Keratinocyte (primary cell): ENCODE results near the gene VPS13C. TPM values are rescaled to one million over a fixed set of nuclear protein-coding genes. Genes with fewer than 3 reads are reported as not detected.

ENCODE experiments used
- DNase-seq: peaks from one replicate; pipeline ENCODE4 v3.0.0-alpha.2; 2011; ENCODE audit warnings: low read depth, missing footprints, low spot score
- FAIRE-seq: peaks from 2 replicates; lab custom pipeline; 2011; peaks lifted over from hg19 to GRCh38; lab: Jason Lieb, UNC
- H2AFZ ChIP-seq: 2 replicates; pipeline ENCODE4 v1.6.0; 2012; ENCODE audit warnings: low read length, control low read depth, inconsistent platforms; ENCODE audit not compliant: control insufficient read depth
- H3K27ac ChIP-seq: 2 replicates; pipeline ENCODE4 v1.5.1; 2011; ENCODE audit warnings: low read length; ENCODE audit not compliant: control insufficient read depth, insufficient read depth
- H3K27me3 ChIP-seq: 3 replicates; pipeline ENCODE4 v1.6.0; 2011; ENCODE audit warnings: low read length; ENCODE audit not compliant: control insufficient read depth, insufficient read depth; ENCODE audit errors: extremely low read depth
- H3K36me3 ChIP-seq, 2 experiments: 2 replicates in 1 of 2; 3 replicates in 1 of 2; pipeline ENCODE4 v1.5.1; 2011; ENCODE audit warnings: low read length in 2 of 2, mild to moderate bottlenecking in 1 of 2; ENCODE audit not compliant: control insufficient read depth in 2 of 2, insufficient read depth in 2 of 2; ENCODE audit errors: extremely low read depth in 1 of 2
- H3K4me1 ChIP-seq: 3 replicates; pipeline ENCODE4 v1.5.1; 2011; ENCODE audit warnings: low read length; ENCODE audit not compliant: control insufficient read depth, insufficient read depth; ENCODE audit errors: extremely low read depth
- H3K4me2 ChIP-seq: 3 replicates; pipeline ENCODE4 v1.6.0; 2011; ENCODE audit warnings: low read depth, low read length; ENCODE audit not compliant: control insufficient read depth, insufficient read depth; ENCODE audit errors: extremely low read depth
- H3K4me3 ChIP-seq, 3 experiments: fragments of 200-600 bp in 1 of 3; sonication (generic) in 1 of 3; 2 replicates in 2 of 3; 3 replicates in 1 of 3; pipeline ENCODE4 v1.5.1; 2011 to 2016; ENCODE audit warnings: low read length in 3 of 3, mild to moderate bottlenecking in 3 of 3, control low read depth in 2 of 3, inconsistent platforms in 1 of 3, low read depth in 1 of 3, mixed read lengths in 1 of 3, mixed run types in 1 of 3, moderate library complexity in 1 of 3; ENCODE audit not compliant: control insufficient read depth in 2 of 3, insufficient read depth in 2 of 3; ENCODE audit errors: extremely low read depth in 1 of 3
- H3K79me2 ChIP-seq: 2 replicates; pipeline ENCODE4 v1.6.0; 2012; ENCODE audit warnings: low read length; ENCODE audit not compliant: control insufficient read depth, insufficient read depth
- H3K9ac ChIP-seq: 3 replicates; pipeline ENCODE4 v1.6.0; 2011; ENCODE audit warnings: low read length; ENCODE audit not compliant: control insufficient read depth, insufficient read depth; ENCODE audit errors: extremely low read depth
- H3K9me1 ChIP-seq: 3 replicates; pipeline ENCODE4 v1.6.0; 2011; ENCODE audit warnings: low read length; ENCODE audit not compliant: control insufficient read depth, insufficient read depth; ENCODE audit errors: extremely low read depth
- H3K9me3 ChIP-seq: 2 replicates; pipeline ENCODE4 v1.5.1; 2012; ENCODE audit warnings: low read depth, low read length; ENCODE audit not compliant: control insufficient read depth
- H4K20me1 ChIP-seq: 3 replicates; pipeline ENCODE4 v1.6.0; 2011; ENCODE audit warnings: low read length; ENCODE audit not compliant: control insufficient read depth, insufficient read depth; ENCODE audit errors: extremely low read depth
- CTCF ChIP-seq, 3 experiments: IDR thresholded peaks in 1 of 3; conservative IDR thresholded peaks in 1 of 3; optimal IDR thresholded peaks in 1 of 3; 2 replicates in 2 of 3; 3 replicates in 1 of 3; pipeline versions ENCODE3 to v1.5.1; 2011; ENCODE audit warnings: low read length in 3 of 3, mild to moderate bottlenecking in 3 of 3, moderate library complexity in 2 of 3, control low read depth in 1 of 3, inconsistent platforms in 1 of 3; ENCODE audit not compliant: insufficient read depth in 2 of 3; ENCODE audit errors: extremely low read depth in 1 of 3
- EZH2 ChIP-seq: IDR thresholded peaks from one replicate; pipeline ENCODE4 v1.6.1; 2012; ENCODE audit warnings: inconsistent platforms, mild to moderate bottlenecking, low read length, moderate library complexity
- dilution Hi-C: fragments of 300-500 bp; cut with MboI; formaldehyde crosslinking; loops from one replicate; pipeline ENCODE4 v1.7.0; 2020; ENCODE audit warnings: low sequenced_read_pairs; ENCODE audit not compliant: extremely low pct_ligation_motif_present
- polyA plus RNA-seq, 5 experiments: library from polyadenylated mRNA; depleted of rRNA in 3 of 5; stranded (reverse) in 3 of 5; stranded (forward) in 1 of 5; unstranded in 1 of 5; fragments of >200 nt; gene quantifications; 1 replicate in 1 of 5; 2 replicates in 3 of 5; 3 replicates in 1 of 5; pipeline versions ENCODE4 v1.2.1 to v1.2.3, GENCODE V29; 2011 to 2012; ENCODE audit warnings: missing spikeins in 2 of 5, low read depth in 1 of 5, low replicate concordance in 1 of 5

Gene VPS13C
- polyA plus RNA-seq, 1 donor (not counting 4 experiments of a cell fraction or from before 2014, with no cell fraction given): 13.5 TPM

- H3K79me2 ChIP-seq: peaks cover 29% of the 10 kb centered on the region
- dilution Hi-C loops: no loop called here
- no peak for FAIRE-seq
Observed at GRCh38 chr15:62052713-62053112, 7.5 kb downstream of the VPS13C start.

GRCh38 chr15:62051166-62051565 is 9.1 kb downstream of the VPS13C start:
- Histone ChIP-seq H3K4me3 (no peak overlapping the region), H3K4me2 (no peak overlapping the region), H4K20me1 (peaks cover 5% of the 10 kb centered on the region), H3K27ac (no peak overlapping the region), H3K9me1 (no peaks in the 10 kb centered on the region), H3K79me2 (peaks cover 21% of the 10 kb centered on the region), H2AFZ (no peak overlapping the region), H3K9ac (no peak overlapping the region), H3K36me3 (no peaks in the 10 kb centered on the region), H3K27me3 (no peaks in the 10 kb centered on the region), H3K4me1 (no peaks in the 10 kb centered on the region), H3K9me3 (no peaks in the 10 kb centered on the region)
- FAIRE-seq (no peak), DNase-seq (no peak)
- dilution Hi-C loops: no loop called here
- TF ChIP-seq CTCF (optimal IDR thresholded peaks at IDR 0.05 in 1 of 3, IDR thresholded peaks at IDR 0.05 in 1 of 3, conservative IDR thresholded peaks at IDR 0.05 in 1 of 3; ENCODE audit: extremely low read depth in 1 of 3, insufficient read depth in 2 of 3, low read length in 3 of 3) (no peak), EZH2 (no peak)

More at GRCh38 chr15:62052713-62053112, 7.5 kb downstream of the VPS13C start:
- TF ChIP-seq CTCF (optimal IDR thresholded peaks at IDR 0.05 in 1 of 3, IDR thresholded peaks at IDR 0.05 in 1 of 3, conservative IDR thresholded peaks at IDR 0.05 in 1 of 3; ENCODE audit: extremely low read depth in 1 of 3, insufficient read depth in 2 of 3, low read length in 3 of 3): no peak
- TF ChIP-seq EZH2: no peak
- Histone ChIP-seq H3K4me2 (no peak overlapping the region), H3K9ac (no peak overlapping the region), H3K36me3 (no peaks in the 10 kb centered on the region), H3K4me3 (no peak overlapping the region), H3K4me1 (no peaks in the 10 kb centered on the region), H3K27me3 (no peaks in the 10 kb centered on the region), H3K27ac (no peak overlapping the region), H3K9me1 (no peaks in the 10 kb centered on the region), H4K20me1 (peaks cover 5% of the 10 kb centered on the region), H3K9me3 (no peaks in the 10 kb centered on the region), H2AFZ (no peak overlapping the region)
- DNase-seq: no peak
